BJ (cell line): ENCODE data around the gene PACRG. TPM values are rescaled to one million over a fixed set of nuclear protein-coding genes. Genes with fewer than 3 reads are reported as not detected.

Experiments used
- CTCF ChIA-PET: fragments of 350-600 bp; formaldehyde crosslinking; extraction: SDS; loops from one replicate; lab custom pipeline; 2021; ENCODE audit warnings: antibody characterized with exemption, inconsistent platforms; lab: Yijun Ruan, JAX
- POLR2A ChIA-PET: fragments of 300-600 bp; sonication (Branson Sonifier 250); formaldehyde crosslinking; extraction: SDS; loops from one replicate; lab custom pipeline; 2021; ENCODE audit warnings: antibody characterized with exemption; lab: Charles Lee
- DNase-seq: peaks from one replicate; pipeline ENCODE4 v3.0.0-alpha.2; 2011; ENCODE audit warnings: low read depth
- H3K27me3 ChIP-seq: 2 replicates; pipeline ENCODE4 v1.6.0; 2011; ENCODE audit warnings: low read length; ENCODE audit not compliant: control insufficient read depth, insufficient read depth
- H3K36me3 ChIP-seq: 2 replicates; pipeline ENCODE4 v1.5.1; 2011; ENCODE audit warnings: low read length; ENCODE audit not compliant: control insufficient read depth, insufficient read depth
- H3K4me3 ChIP-seq: 2 replicates; pipeline ENCODE4 v1.5.1; 2011; ENCODE audit warnings: low read depth, mild to moderate bottlenecking, control low read depth, low read length
- CTCF ChIP-seq: IDR thresholded peaks from 2 replicates; pipeline ENCODE4 v1.5.1; 2011; ENCODE audit warnings: low read depth, mild to moderate bottlenecking, control low read depth, inconsistent platforms, low read length, moderate library complexity; ENCODE audit not compliant: insufficient read depth
- polyA plus RNA-seq: library from polyadenylated mRNA; depleted of rRNA; stranded (reverse); fragments of >200 nt; gene quantifications from 2 replicates; pipeline ENCODE4 v1.2.3, GENCODE V29; 2011

PACRG gene
- polyA plus RNA-seq, 1 experiment, result 0.20 TPM

GRCh38 chr6:163264662-163265035, 536.9 kb downstream of the PACRG start:
- Histone ChIP-seq H3K36me3 (no peaks in the 10 kb centered on the region), H3K27me3 (no peaks in the 10 kb centered on the region), H3K4me3 (no peak overlapping the region)
- CTCF ChIA-PET, result no interaction called here
- POLR2A ChIA-PET, result no interaction called here
- no peak for DNase-seq
- no peak for TF ChIP-seq CTCF

- Histone ChIP-seq H3K4me3 (no peak overlapping the region), H3K36me3 (no peaks in the 10 kb centered on the region), H3K27me3 (no peaks in the 10 kb centered on the region)
- ChIA-PET POLR2A (no interaction called here), CTCF (interaction anchor here (0.9 kb wide), 1 partner anchor 17 kb away, joined by 3 read pairs; no protein-coding TSS in a partner anchor)
- DNase-seq, result no peak
- no peak for TF ChIP-seq CTCF
Observed at GRCh38 chr6:163281634-163282033, 553.9 kb downstream of the PACRG start.

- H3K27me3 ChIP-seq, result no peaks in the 10 kb centered on the region
- ChIA-PET POLR2A (no interaction called here), CTCF (no interaction called here)
- no peaks in the 10 kb centered on the region for H3K36me3 ChIP-seq
- no peak for TF ChIP-seq CTCF
- no peak overlapping the region for H3K4me3 ChIP-seq
- no peak for DNase-seq
Observed at GRCh38 chr6:163282672-163283071, 554.9 kb downstream of the PACRG start.

DNA sequence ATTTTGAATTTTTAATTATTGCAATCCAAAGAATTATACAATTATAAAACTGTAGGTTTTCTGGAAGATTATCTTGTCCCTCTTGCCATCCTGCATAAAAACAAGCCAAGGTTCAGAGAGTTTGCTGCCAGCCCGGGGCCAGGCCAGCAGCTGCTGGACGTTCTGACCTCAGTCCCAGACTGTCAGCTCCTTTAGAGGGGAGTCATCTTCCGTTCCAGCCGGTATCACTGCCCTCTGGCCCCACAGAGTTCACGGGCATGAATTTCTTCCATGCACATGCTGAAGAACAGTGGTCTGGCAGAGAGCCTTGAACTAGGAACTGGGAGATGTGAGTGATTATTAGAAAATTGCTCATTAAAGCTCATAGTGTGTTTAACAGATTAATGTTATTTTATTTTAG, 556.4 kb downstream of the PACRG start:
- H3K36me3 ChIP-seq, result no peaks in the 10 kb centered on the region
- H3K27me3 ChIP-seq, result no peaks in the 10 kb centered on the region
- no peak overlapping the region for H3K4me3 ChIP-seq
- POLR2A ChIA-PET, result no interaction called here
- CTCF ChIA-PET, result no interaction called here
- no peak for TF ChIP-seq CTCF
- no peak for DNase-seq

- Histone ChIP-seq H3K36me3 (no peaks in the 10 kb centered on the region), H3K27me3 (no peaks in the 10 kb centered on the region), H3K4me3 (no peak overlapping the region)
- CTCF ChIA-PET, result no interaction called here
- POLR2A ChIA-PET, result no interaction called here
- TF ChIP-seq CTCF, result no peak
- no peak for DNase-seq
Observed at GRCh38 chr6:163285691-163286090, 557.9 kb downstream of the PACRG start.
